ENCODE measurements around the gene SLC7A1.

- no peak for TF ChIP-seq GATA2 (IDR thresholded peaks at IDR 0.05; ENCODE audit: low read depth, low read length)
- no peak for TF ChIP-seq GATA3 (IDR thresholded peaks at IDR 0.05; ENCODE audit: low read depth, low read length)
Measured at GRCh38 chr13:29567411-29567810, 28.1 kb downstream of the SLC7A1 start.

All from SH-SY5Y (cell line).